ENCODE measurements around the gene ZNF576. TPM values are rescaled to one million over a fixed set of nuclear protein-coding genes. Genes with fewer than 3 reads are reported as not detected.
"Not testable (repeated sequence)": the region's sequence is repeated elsewhere in the genome, so short reads cannot be mapped to it uniquely, and the experiment has no call there.

ZNF576 gene
- polyA plus RNA-seq, 1 experiment = 9.3 TPM

- TF ChIP-seq CTCF (IDR thresholded peaks at IDR 0.05; ENCODE audit: low read depth, low read length) = no peak
- Histone ChIP-seq H3K27ac (ENCODE audit: low read depth, low read length) (no peak overlapping the region), H3K4me3 (ENCODE audit: low read depth, low read length) (no peak overlapping the region), H3K9me3 (ENCODE audit: control insufficient read depth, insufficient read depth, low read length) (no peaks in the 10 kb centered on the region), H3K27me3 (ENCODE audit: control insufficient read depth, insufficient read depth, low read length) (peaks cover 24% of the 10 kb centered on the region)
- ChIA-PET POLR2A (no interaction called here), CTCF (no interaction called here)
- no peak for DNase-seq (ENCODE audit: low read depth, low spot score)
Measured at GRCh38 chr19:43633520-43633919, 37.1 kb downstream of the ZNF576 start.

- Histone ChIP-seq H3K27me3 (ENCODE audit: control insufficient read depth, insufficient read depth, low read length) (peaks cover 29% of the 10 kb centered on the region), H3K4me3 (ENCODE audit: low read depth, low read length) (no peak overlapping the region), H3K9me3 (ENCODE audit: control insufficient read depth, insufficient read depth, low read length) (no peaks in the 10 kb centered on the region), H3K27ac (ENCODE audit: low read depth, low read length) (no peak overlapping the region)
- POLR2A ChIA-PET = interaction anchor here (1.4 kb wide), 1 partner anchor 35 kb away, joined by 5 read pairs; no protein-coding TSS in a partner anchor
- no peak for DNase-seq (ENCODE audit: low read depth, low spot score)
- CTCF ChIA-PET = no interaction called here
- TF ChIP-seq CTCF (IDR thresholded peaks at IDR 0.05; ENCODE audit: low read depth, low read length) = no peak
Measured at GRCh38 chr19:43634068-43634467, 37.7 kb downstream of the ZNF576 start.

GRCh38 chr19:43634506-43634871, 38.1 kb downstream of the ZNF576 start:
- Histone ChIP-seq H3K27me3 (ENCODE audit: control insufficient read depth, insufficient read depth, low read length) (peaks cover 32% of the 10 kb centered on the region), H3K4me3 (ENCODE audit: low read depth, low read length) (no peak overlapping the region), H3K27ac (ENCODE audit: low read depth, low read length) (no peak overlapping the region), H3K9me3 (ENCODE audit: control insufficient read depth, insufficient read depth, low read length) (no peaks in the 10 kb centered on the region)
- CTCF ChIA-PET = no interaction called here
- DNase-seq (ENCODE audit: low read depth, low spot score) = no peak
- no peak for TF ChIP-seq CTCF (IDR thresholded peaks at IDR 0.05; ENCODE audit: low read depth, low read length)
- POLR2A ChIA-PET = interaction anchor here (1.4 kb wide), 1 partner anchor 35 kb away, joined by 5 read pairs; no protein-coding TSS in a partner anchor

- peak overlapping the region; percentile 17 for H3K4me3 ChIP-seq (ENCODE audit: low read depth, low read length)
- no peak for DNase-seq (ENCODE audit: low read depth, low spot score)
- no peak overlapping the region for H3K27ac ChIP-seq (ENCODE audit: low read depth, low read length)
- ChIA-PET POLR2A (interaction anchor here (0.6 to 1.4 kb wide), 2 partner anchors 10 to 34 kb away, joined by 3 to 5 read pairs; no protein-coding TSS in a partner anchor), CTCF (interaction anchor here (0.7 kb wide), 1 partner anchor 144 kb away, joined by 3 read pairs; no protein-coding TSS in a partner anchor)
- no peaks in the 10 kb centered on the region for H3K9me3 ChIP-seq (ENCODE audit: control insufficient read depth, insufficient read depth, low read length)
- peaks cover 34% of the 10 kb centered on the region for H3K27me3 ChIP-seq (ENCODE audit: control insufficient read depth, insufficient read depth, low read length)
- no peak for TF ChIP-seq CTCF (IDR thresholded peaks at IDR 0.05; ENCODE audit: low read depth, low read length)
Measured at GRCh38 chr19:43634872-43635560, 38.6 kb downstream of the ZNF576 start.

- H3K27ac ChIP-seq (ENCODE audit: low read depth, low read length); DNase-seq (ENCODE audit: low read depth, low spot score); H3K4me3 ChIP-seq (ENCODE audit: low read depth, low read length); H3K9me3 ChIP-seq (ENCODE audit: control insufficient read depth, insufficient read depth, low read length); POLR2A ChIA-PET: not testable (repeated sequence)
- CTCF ChIA-PET = interaction anchor here (0.7 kb wide), 1 partner anchor 143 kb away, joined by 3 read pairs; no protein-coding TSS in a partner anchor
- H3K27me3 ChIP-seq (ENCODE audit: control insufficient read depth, insufficient read depth, low read length) = peaks cover 40% of the 10 kb centered on the region
Measured at GRCh38 chr19:43635561-43635940, 39.2 kb downstream of the ZNF576 start.
